ENCODE results near the gene AZIN2. TPM values are rescaled to one million over a fixed set of nuclear protein-coding genes. Genes with fewer than 3 reads are reported as not detected.

Gene AZIN2
- total RNA-seq, 1 experiment from 2014 or later, result 0.39 TPM

- no peaks in the 10 kb centered on the region for H3K27me3 ChIP-seq (ENCODE audit: insufficient read depth, low read length)
- H3K4me2 ChIP-seq (ENCODE audit: insufficient read depth, insufficient read length, low read length), result no peak overlapping the region
- WGBS (ENCODE audit: extremely low coverage, insufficient read length, low lambda C conversion rate), result no CpG with 5 or more reads among the region's 7 CpGs
- H3K18ac ChIP-seq (ENCODE audit: insufficient read length, low read depth, low read length), result no peak overlapping the region
- no peak overlapping the region for H4K5ac ChIP-seq (ENCODE audit: insufficient read length, low read depth, low read length)
- H3K9me3 Mint-ChIP-seq, result no peaks in the 10 kb centered on the region
- H3K27ac ChIP-seq (ENCODE audit: insufficient read length, low read depth, low read length), result no peak overlapping the region
- H3K9ac ChIP-seq (ENCODE audit: extremely low read depth, insufficient read length, low read length), result no peak overlapping the region
- no peak overlapping the region for H2BK15ac ChIP-seq (ENCODE audit: low read depth, low read length)
- no peaks in the 10 kb centered on the region for H3K9me3 ChIP-seq (ENCODE audit: control insufficient read depth, low read depth, low read length)
- DNase-seq, result no peak
- no peaks in the 10 kb centered on the region for H3K79me2 ChIP-seq (ENCODE audit: insufficient read depth, low read length)
- peaks cover 4 to 12% (median 8%) of the 10 kb centered on the region in 3 experiments; a peak in 4 of 7 replicates for H3K36me3 Mint-ChIP-seq (ENCODE audit: insufficient read depth in 1 of 3, low read depth in 3 of 3)
- no peak overlapping the region for H2BK20ac ChIP-seq (ENCODE audit: low read depth, low read length, poor library complexity, severe bottlenecking)
- H3K23me2 ChIP-seq (ENCODE audit: insufficient read length, low read depth, low read length, poor library complexity, severe bottlenecking), result no peaks in the 10 kb centered on the region
- H3K4me1 Mint-ChIP-seq, result peaks cover 33 to 41% of the 10 kb centered on the region in 2 experiments
- no peak overlapping the region for H2AK5ac ChIP-seq (ENCODE audit: insufficient read length, low read length)
- H3T11ph ChIP-seq (ENCODE audit: low read length), result no peak overlapping the region
- no peak overlapping the region for H4K8ac ChIP-seq (replicated peaks; ENCODE audit: insufficient read length, low read depth, low read length)
- H2BK5ac ChIP-seq (ENCODE audit: insufficient read length, low read length), result no peak overlapping the region
- H3K27me3 Mint-ChIP-seq (ENCODE audit: low read depth), result peaks cover 1% of the 10 kb centered on the region; the same call in 1 of the 2 replicates
- H3K23ac ChIP-seq (ENCODE audit: insufficient read length, low read depth, low read length), result no peak overlapping the region
- H3K4ac ChIP-seq (ENCODE audit: low read depth, low read length), result no peak overlapping the region
- TF ChIP-seq, protein P1, sequence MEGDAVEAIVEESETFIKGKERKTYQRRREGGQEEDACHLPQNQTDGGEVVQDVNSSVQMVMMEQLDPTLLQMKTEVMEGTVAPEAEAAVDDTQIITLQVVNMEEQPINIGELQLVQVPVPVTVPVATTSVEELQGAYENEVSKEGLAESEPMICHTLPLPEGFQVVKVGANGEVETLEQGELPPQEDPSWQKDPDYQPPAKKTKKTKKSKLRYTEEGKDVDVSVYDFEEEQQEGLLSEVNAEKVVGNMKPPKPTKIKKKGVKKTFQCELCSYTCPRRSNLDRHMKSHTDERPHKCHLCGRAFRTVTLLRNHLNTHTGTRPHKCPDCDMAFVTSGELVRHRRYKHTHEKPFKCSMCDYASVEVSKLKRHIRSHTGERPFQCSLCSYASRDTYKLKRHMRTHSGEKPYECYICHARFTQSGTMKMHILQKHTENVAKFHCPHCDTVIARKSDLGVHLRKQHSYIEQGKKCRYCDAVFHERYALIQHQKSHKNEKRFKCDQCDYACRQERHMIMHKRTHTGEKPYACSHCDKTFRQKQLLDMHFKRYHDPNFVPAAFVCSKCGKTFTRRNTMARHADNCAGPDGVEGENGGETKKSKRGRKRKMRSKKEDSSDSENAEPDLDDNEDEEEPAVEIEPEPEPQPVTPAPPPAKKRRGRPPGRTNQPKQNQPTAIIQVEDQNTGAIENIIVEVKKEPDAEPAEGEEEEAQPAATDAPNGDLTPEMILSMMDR (conservative IDR thresholded peaks at IDR 0.05), result no peak
- H3K14ac ChIP-seq (ENCODE audit: insufficient read depth, low read length), result no peak overlapping the region
- H3K4me1 ChIP-seq (ENCODE audit: insufficient read depth, low read length), result peaks cover 9% of the 10 kb centered on the region; the same call in 1 of the 2 replicates
- H3K27ac Mint-ChIP-seq, result no peak overlapping the region
- H3K79me1 ChIP-seq (ENCODE audit: insufficient read depth, low read depth, low read length, poor library complexity, severe bottlenecking), result no peaks in the 10 kb centered on the region
- no peaks in the 10 kb centered on the region for H4K20me1 ChIP-seq (ENCODE audit: control insufficient read depth, insufficient read depth, insufficient read length)
- H2BK12ac ChIP-seq (ENCODE audit: insufficient read length, low read depth, low read length), result no peak overlapping the region
- H4K91ac ChIP-seq (ENCODE audit: insufficient read length, low read depth, low read length), result no peak overlapping the region
- no peak overlapping the region for H3K4me3 Mint-ChIP-seq
- no peak overlapping the region for H2BK120ac ChIP-seq (ENCODE audit: low read depth, low read length, poor library complexity, severe bottlenecking)
- no peak overlapping the region for H2AFZ ChIP-seq (ENCODE audit: low read length)
- no peak overlapping the region for H3K56ac ChIP-seq (ENCODE audit: insufficient read length, low read depth, low read length)
Observed at GRCh38 chr1:33149453-33150190, 68.7 kb downstream of the AZIN2 start.

All from H9 (cell line).